ENCODE measurements around the gene BRWD1. TPM values are rescaled to one million over a fixed set of nuclear protein-coding genes. Genes with fewer than 3 reads are reported as not detected.

BRWD1 gene
- total RNA-seq, 1 donor from 2014 or later: 20.5 TPM

Other genes starting within 250 kb of the BRWD1 start
- 55.9 TPM for gene PSMG1, start 130.2 kb downstream of the BRWD1 start, total RNA-seq
- 213 TPM for gene HMGN1, start 35.5 kb upstream of the BRWD1 start, total RNA-seq
- gene LCA5L, start 132.1 kb upstream of the BRWD1 start, total RNA-seq: 0.80 TPM
- 1.2 TPM for gene SH3BGR, start 138.3 kb upstream of the BRWD1 start, total RNA-seq

All from esophagus mucosa (tissue), 1 donor.